Trophoblast cell (in vitro differentiated cells and primary cell): ENCODE results near the gene SCD.
A peak's percentile ranks its signal among the peaks of the same experiment; 100 is the strongest.

ENCODE experiments used
- DNase-seq, 2 donors: peaks; one replicate each; pipeline ENCODE4 v3.0.0-alpha.2; 2016
- H2AFZ ChIP-seq: 2 replicates; pipeline ENCODE4 v1.6.1; 2013; ENCODE audit warnings: low read length, moderate library complexity, mild to moderate bottlenecking; ENCODE audit not compliant: insufficient read depth, poor library complexity
- H2AK5ac ChIP-seq: 2 replicates; pipeline ENCODE4 v1.6.1; 2013; ENCODE audit warnings: mild to moderate bottlenecking, low read length
- H2BK120ac ChIP-seq: 2 replicates; pipeline ENCODE4 v1.6.1; 2013; ENCODE audit warnings: low read length, mild to moderate bottlenecking, moderate library complexity; ENCODE audit not compliant: insufficient read depth, poor library complexity
- H2BK12ac ChIP-seq: 2 replicates; pipeline ENCODE4 v1.6.1; 2013; ENCODE audit warnings: mild to moderate bottlenecking, low read length, moderate library complexity
- H2BK5ac ChIP-seq: 2 replicates; pipeline ENCODE4 v1.6.1; 2013; ENCODE audit warnings: low read length, low read depth, moderate library complexity, mild to moderate bottlenecking; ENCODE audit not compliant: poor library complexity
- H3K14ac ChIP-seq: 2 replicates; pipeline ENCODE4 v1.6.1; 2013; ENCODE audit warnings: mild to moderate bottlenecking, low read length
- H3K18ac ChIP-seq: 2 replicates; pipeline ENCODE4 v1.6.1; 2013; ENCODE audit warnings: mild to moderate bottlenecking, low read length
- H3K23ac ChIP-seq: 2 replicates; pipeline ENCODE4 v1.6.1; 2013; ENCODE audit warnings: low read length
- H3K27ac ChIP-seq: 2 replicates; pipeline ENCODE4 v1.5.1; 2013; ENCODE audit warnings: low read depth, mild to moderate bottlenecking, inconsistent platforms, low read length, moderate library complexity
- H3K27me3 ChIP-seq: 2 replicates; pipeline ENCODE4 v1.6.1; 2013; ENCODE audit warnings: inconsistent platforms, mild to moderate bottlenecking, low read length, moderate library complexity; ENCODE audit not compliant: insufficient read depth
- H3K36me3 ChIP-seq, 2 experiments: 1 replicate in 1 of 2; 2 replicates in 1 of 2; pipeline ENCODE4 v1.6.1; 2013; ENCODE audit warnings: low read length in 2 of 2, mild to moderate bottlenecking in 2 of 2, moderate library complexity in 1 of 2; ENCODE audit not compliant: insufficient read depth in 2 of 2, control insufficient read depth in 1 of 2
- H3K4ac ChIP-seq: 2 replicates; pipeline ENCODE4 v1.6.1; 2013; ENCODE audit warnings: low read depth, mild to moderate bottlenecking, low read length, moderate library complexity
- H3K4me1 ChIP-seq, 2 experiments: 1 replicate in 1 of 2; 2 replicates in 1 of 2; pipeline ENCODE4 v1.6.1; 2013; ENCODE audit warnings: low read length in 2 of 2, mild to moderate bottlenecking in 2 of 2, moderate library complexity in 1 of 2; ENCODE audit not compliant: insufficient read depth in 2 of 2, control insufficient read depth in 1 of 2
- H3K4me2 ChIP-seq: 2 replicates; pipeline ENCODE4 v1.6.1; 2013; ENCODE audit warnings: inconsistent platforms, mild to moderate bottlenecking, low read length, moderate library complexity
- H3K4me3 ChIP-seq: 2 replicates; pipeline ENCODE4 v1.5.1; 2013; ENCODE audit warnings: mild to moderate bottlenecking, low read depth, low read length, inconsistent platforms
- H3K79me1 ChIP-seq: one replicate; pipeline ENCODE4 v1.6.1; 2013; ENCODE audit warnings: low read length
- H3K79me2 ChIP-seq: 2 replicates; pipeline ENCODE4 v1.6.1; 2013; ENCODE audit warnings: low read length, mild to moderate bottlenecking; ENCODE audit not compliant: control insufficient read depth, insufficient read depth, poor library complexity
- H3K9ac ChIP-seq: 2 replicates; pipeline ENCODE4 v1.6.1; 2013; ENCODE audit warnings: mild to moderate bottlenecking, low read length
- H3K9me3 ChIP-seq: 2 replicates; pipeline ENCODE4 v1.6.1; 2013; ENCODE audit warnings: low read depth, mild to moderate bottlenecking, control low read depth, inconsistent platforms, low read length; ENCODE audit not compliant: insufficient read depth
- H4K12ac ChIP-seq: 2 replicates; pipeline ENCODE4 v1.6.1; 2013; ENCODE audit warnings: low read depth, mild to moderate bottlenecking, low read length, moderate library complexity
- H4K8ac ChIP-seq: 2 replicates; pipeline ENCODE4 v1.6.1; 2013; ENCODE audit warnings: low read depth, mild to moderate bottlenecking, low read length, moderate library complexity
- H4K91ac ChIP-seq: one replicate; pipeline ENCODE4 v1.6.1; 2013; ENCODE audit warnings: low read depth, mild to moderate bottlenecking, low read length, moderate library complexity
- WGBS: extraction: QIAGEN DNeasy Blood & Tissue Kit; methylation state at CpG from one replicate; pipeline ENCODE4 v1.1.7; 2013; ENCODE audit warnings: missing lambda C conversion rate; ENCODE audit not compliant: insufficient read length, insufficient coverage; ENCODE audit errors: extremely low coverage; 5-methylcytosine and 5-hydroxymethylcytosine counted together

SCD gene

GRCh38 chr10:100339236-100339635, 7.8 kb upstream of the SCD start:
- H3K4me3 ChIP-seq = no peak overlapping the region
- H4K12ac ChIP-seq = no peak overlapping the region
- H3K79me1 ChIP-seq = peaks cover 4% of the 10 kb centered on the region
- no peak overlapping the region for H2AFZ ChIP-seq
- no peak overlapping the region for H3K14ac ChIP-seq
- no peak overlapping the region for H4K8ac ChIP-seq
- H3K4me1 ChIP-seq = peaks cover 2 to 7% of the 10 kb centered on the region in 2 experiments
- H3K18ac ChIP-seq = no peak overlapping the region
- no peaks in the 10 kb centered on the region for H3K27me3 ChIP-seq
- no peaks in the 10 kb centered on the region for H3K36me3 ChIP-seq
- H3K4ac ChIP-seq = no peak overlapping the region
- H3K27ac ChIP-seq = no peak overlapping the region
- H3K4me2 ChIP-seq = no peak overlapping the region
- no peak overlapping the region for H2BK5ac ChIP-seq
- no peak for DNase-seq
- H2BK12ac ChIP-seq = peak overlapping the region; percentile 33
- WGBS = no CpG with 5 or more reads among the region's 5 CpGs
- H2BK120ac ChIP-seq = no peak overlapping the region
- no peak overlapping the region for H3K9ac ChIP-seq
- H3K9me3 ChIP-seq = no peaks in the 10 kb centered on the region
- H3K79me2 ChIP-seq = no peaks in the 10 kb centered on the region
- no peak overlapping the region for H4K91ac ChIP-seq
- H3K23ac ChIP-seq = no peak overlapping the region
- H2AK5ac ChIP-seq = no peak overlapping the region

DNA sequence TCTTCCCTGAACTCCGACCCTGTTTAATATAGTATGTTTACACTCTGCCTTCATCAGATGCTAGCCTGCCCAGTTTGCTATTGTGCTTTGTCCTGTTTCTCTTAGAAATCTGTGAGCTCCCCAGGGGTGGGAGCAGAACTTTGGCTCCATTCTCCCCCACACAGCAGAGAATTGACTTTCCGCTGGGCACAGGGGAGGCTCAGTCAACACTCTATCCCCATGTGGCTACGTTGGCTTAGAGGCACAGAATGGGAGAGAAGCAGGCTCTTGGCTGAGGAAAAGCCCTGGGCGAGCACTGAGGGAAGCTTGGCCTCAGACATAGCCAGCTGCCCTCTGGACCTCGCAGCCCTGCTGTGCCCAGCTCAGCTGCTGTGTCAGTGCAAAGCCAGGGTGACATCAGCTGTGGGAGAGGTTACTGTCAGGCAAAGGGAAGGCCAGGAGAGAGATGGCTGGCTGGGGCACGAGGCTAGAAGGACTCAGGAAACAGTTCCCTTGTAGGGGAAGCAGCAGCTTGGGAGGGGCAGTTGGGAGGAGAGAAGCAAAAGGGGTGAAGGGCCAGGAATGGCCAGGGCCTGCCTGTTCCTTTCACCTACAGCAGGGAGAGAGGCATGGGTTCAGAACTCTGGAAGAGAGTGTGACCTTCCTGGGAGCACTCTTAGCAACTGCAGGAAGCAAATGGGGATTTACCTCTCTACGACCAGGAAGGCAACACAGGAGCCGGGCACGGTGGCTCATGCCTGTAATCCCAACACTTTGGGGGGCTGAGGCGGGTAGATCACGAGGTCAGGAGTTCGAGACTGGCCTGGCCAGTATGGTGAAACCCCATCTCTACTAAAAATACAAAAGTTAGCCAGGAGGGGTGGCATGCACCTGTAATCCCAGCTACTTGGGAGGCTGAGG, 5.8 kb upstream of the SCD start:
- H3K27me3 ChIP-seq = no peaks in the 10 kb centered on the region
- H3K36me3 ChIP-seq = no peaks in the 10 kb centered on the region
- H2BK12ac ChIP-seq = peak overlapping the region; percentile 39
- no peak overlapping the region for H3K27ac ChIP-seq
- H2BK5ac ChIP-seq = no peak overlapping the region
- no peak overlapping the region for H3K4ac ChIP-seq
- peak overlapping the region; percentile 13 for H3K18ac ChIP-seq
- H3K4me1 ChIP-seq = peaks cover 9 to 13% of the 10 kb centered on the region in 2 experiments
- no peak overlapping the region for H4K12ac ChIP-seq
- no peak overlapping the region for H3K4me3 ChIP-seq
- no peaks in the 10 kb centered on the region for H3K9me3 ChIP-seq
- peaks cover 11% of the 10 kb centered on the region for H3K79me1 ChIP-seq
- no CpG with 5 or more reads among the region's 12 CpGs for WGBS
- H3K4me2 ChIP-seq = no peak overlapping the region
- no peak overlapping the region for H3K23ac ChIP-seq
- no peak overlapping the region for H4K8ac ChIP-seq
- H2AK5ac ChIP-seq = no peak overlapping the region
- no peak overlapping the region for H3K9ac ChIP-seq
- no peak overlapping the region for H2BK120ac ChIP-seq
- peak overlapping the region; percentile 7 for H3K14ac ChIP-seq
- no peak overlapping the region for H2AFZ ChIP-seq
- no peak for DNase-seq
- peak overlapping the region; percentile 12 for H4K91ac ChIP-seq
- no peaks in the 10 kb centered on the region for H3K79me2 ChIP-seq

DNA sequence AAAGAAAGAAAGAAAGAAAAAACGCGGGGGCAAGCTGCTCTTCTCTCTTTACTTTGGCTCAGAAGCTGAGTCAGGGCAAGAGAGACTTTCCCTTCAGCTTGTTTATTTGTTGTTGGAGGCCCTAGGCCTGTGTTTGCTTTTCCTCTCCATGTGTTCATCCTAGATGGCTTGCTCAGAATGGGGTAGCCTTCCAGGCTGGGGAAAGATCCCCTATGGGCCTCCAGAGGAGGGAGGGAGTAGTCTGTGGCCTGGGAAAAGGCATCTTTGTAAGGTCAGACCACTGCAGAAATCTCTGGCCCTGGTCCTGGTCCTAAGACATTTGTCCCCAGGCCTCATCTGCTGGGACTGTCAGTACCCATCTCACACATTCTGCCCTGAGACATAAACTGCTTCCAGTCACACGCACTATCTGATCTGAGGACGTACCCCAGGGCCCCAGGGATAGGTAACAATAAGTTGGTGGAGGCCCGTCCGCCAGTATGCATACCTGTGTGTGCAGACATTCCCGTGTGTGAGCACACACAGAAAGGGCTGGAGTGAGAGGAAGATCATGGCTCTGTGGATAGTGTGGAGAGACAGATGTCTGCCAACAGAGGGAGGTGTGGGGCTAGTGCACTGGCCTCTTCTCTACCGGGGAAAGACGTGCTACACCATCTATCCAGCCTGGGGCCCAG, 4.9 kb upstream of the SCD start:
- Histone ChIP-seq H3K36me3 (no peaks in the 10 kb centered on the region), H3K23ac (no peak overlapping the region), H3K4ac (no peak overlapping the region), H3K9me3 (no peaks in the 10 kb centered on the region), H3K9ac (no peak overlapping the region), H3K27me3 (no peaks in the 10 kb centered on the region), H3K79me2 (peaks cover 4% of the 10 kb centered on the region), H3K4me2 (no peak overlapping the region), H3K4me1 (peaks cover 9 to 13% of the 10 kb centered on the region in 2 experiments), H4K8ac (peak overlapping the region; percentile 22), H4K12ac (no peak overlapping the region), H2AFZ (peak overlapping the region; percentile 17), H3K79me1 (peaks cover 17% of the 10 kb centered on the region), H3K18ac (no peak overlapping the region), H3K27ac (peak overlapping the region; percentile 11), H2BK5ac (no peak overlapping the region), H2BK120ac (peak overlapping the region; percentile 61), H2AK5ac (no peak overlapping the region), H4K91ac (peak overlapping the region; percentile 8), H2BK12ac (peak overlapping the region; percentile 3), H3K14ac (no peak overlapping the region), H3K4me3 (no peak overlapping the region)
- WGBS = no CpG with 5 or more reads among the region's 9 CpGs
- peak; percentile 73 to 89 for DNase-seq

DNA sequence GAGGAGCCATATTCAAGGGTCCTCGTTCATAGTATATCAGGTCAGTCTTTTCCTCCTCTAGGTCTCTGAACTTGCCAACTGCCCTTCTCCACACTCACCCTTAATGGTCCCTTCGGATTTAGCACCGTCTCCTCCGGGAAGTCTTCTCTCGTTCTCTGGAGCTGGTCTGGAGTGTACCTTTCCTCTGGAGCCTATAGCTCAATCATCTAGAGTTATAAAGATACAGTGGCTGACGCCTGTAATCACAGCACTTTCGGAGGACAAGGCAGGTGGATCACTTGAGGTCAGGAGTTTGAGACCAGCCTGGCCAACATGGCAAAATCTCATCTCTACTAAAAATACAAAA, 4.4 kb upstream of the SCD start:
- DNase-seq = no peak
- Histone ChIP-seq H4K91ac (peak overlapping the region; percentile 2), H3K4me1 (peaks cover 9 to 13% of the 10 kb centered on the region in 2 experiments), H3K14ac (no peak overlapping the region), H3K27me3 (no peaks in the 10 kb centered on the region), H2BK5ac (peak overlapping the region; percentile 12), H4K12ac (no peak overlapping the region), H3K23ac (no peak overlapping the region), H3K9me3 (no peaks in the 10 kb centered on the region), H2AK5ac (no peak overlapping the region), H3K36me3 (no peaks in the 10 kb centered on the region), H3K4me2 (no peak overlapping the region), H3K79me2 (peaks cover 9% of the 10 kb centered on the region), H3K18ac (no peak overlapping the region), H2BK120ac (peak overlapping the region; percentile 61), H3K9ac (no peak overlapping the region), H2AFZ (peak overlapping the region; percentile 17), H3K4ac (no peak overlapping the region), H3K4me3 (no peak overlapping the region), H3K27ac (no peak overlapping the region), H2BK12ac (peak overlapping the region; percentile 80), H4K8ac (peak overlapping the region; percentile 22), H3K79me1 (peaks cover 22% of the 10 kb centered on the region)
- no CpG with 5 or more reads among the region's 7 CpGs for WGBS
